TTC549 (cell line): Measurements from ENCODE around the gene KRTAP9-9.
"Not testable (repeated sequence)": the region's sequence is repeated elsewhere in the genome, so short reads cannot be mapped to it uniquely, and the experiment has no call there.

Experiments used
- FAIRE-seq: peaks from 2 replicates; lab custom pipeline; 2012; peaks lifted over from hg19 to GRCh38; lab: Jason Lieb, UNC

Gene KRTAP9-9

GRCh38 chr17:41255381-41256290 is at the start of gene KRTAP9-9:
Gene KRTAP9-9 (plus strand): TSS chr17:41255384.
- FAIRE-seq: not testable (repeated sequence)

GRCh38 chr17:41211845-41212466 is 43.2 kb upstream of the KRTAP9-9 start:
- no peak for FAIRE-seq

DNA sequence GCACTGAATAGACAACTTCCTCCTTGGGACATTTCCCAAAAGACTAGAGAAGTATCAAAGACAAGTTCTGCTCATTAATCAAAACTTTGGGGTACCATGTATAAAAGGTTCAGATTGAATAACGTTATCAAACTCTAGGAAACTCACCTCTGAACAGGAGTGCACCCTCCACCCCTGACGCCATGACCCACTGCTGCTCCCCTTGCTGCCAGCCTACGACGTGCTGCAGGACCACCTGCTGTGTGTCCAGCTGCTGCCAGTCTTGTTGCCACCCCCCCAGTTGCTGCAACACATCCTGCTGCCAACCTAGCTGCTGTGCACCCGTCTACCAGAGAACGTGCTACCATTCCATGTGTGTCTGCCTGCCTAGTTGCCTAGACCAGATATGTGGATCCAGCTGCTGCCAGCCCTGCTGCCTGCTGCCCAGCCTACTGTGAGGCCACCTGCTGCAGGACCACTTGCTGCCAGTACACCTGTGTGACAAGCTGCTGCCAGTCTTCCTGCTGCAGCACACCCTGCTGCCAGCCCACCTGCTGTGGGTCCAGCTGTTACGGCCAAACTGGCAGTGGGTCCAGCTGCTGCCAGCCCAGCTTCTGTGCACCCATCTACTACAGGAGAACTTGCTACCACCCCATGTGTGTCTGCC is 42.5 kb upstream of the KRTAP9-9 start:
- FAIRE-seq: no peak

DNA sequence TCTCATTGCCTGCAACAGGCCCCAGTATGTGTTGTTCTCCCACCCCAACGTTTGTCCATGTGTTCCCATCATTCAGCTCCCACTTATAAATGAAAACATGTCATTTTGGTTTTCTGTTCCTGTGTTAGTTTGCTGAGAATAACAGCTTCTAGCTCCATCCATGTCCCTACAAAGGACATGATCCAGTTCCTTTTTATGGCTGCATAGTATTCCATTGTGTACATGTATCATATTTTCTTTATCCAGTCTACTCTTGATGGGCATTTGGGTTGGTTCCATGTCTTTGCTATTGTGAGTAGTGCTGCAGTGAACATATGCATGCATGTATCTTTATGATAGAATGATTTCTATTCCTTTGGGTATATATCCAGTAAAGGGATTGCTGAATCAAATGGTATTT is 39.5 kb upstream of the KRTAP9-9 start:
- FAIRE-seq: no peak

DNA sequence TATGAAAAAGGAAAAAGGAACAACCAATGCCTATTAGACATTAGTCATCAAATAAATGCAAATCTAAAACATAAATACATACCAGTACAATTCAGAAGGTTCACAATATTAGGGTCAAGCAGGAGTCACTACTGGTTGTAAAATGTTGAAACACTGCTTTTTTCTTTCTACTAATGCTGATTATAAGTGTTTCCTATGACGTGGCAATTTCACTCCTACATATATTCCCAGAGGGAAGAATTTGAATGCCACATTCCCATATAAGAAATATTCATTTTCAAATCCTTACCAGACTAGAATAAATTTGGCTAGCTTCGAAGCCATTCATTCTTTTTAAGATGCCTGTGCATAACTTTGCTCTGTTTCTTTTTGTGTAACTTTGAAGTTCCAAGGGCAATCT is 31.4 kb upstream of the KRTAP9-9 start:
- FAIRE-seq: no peak

DNA sequence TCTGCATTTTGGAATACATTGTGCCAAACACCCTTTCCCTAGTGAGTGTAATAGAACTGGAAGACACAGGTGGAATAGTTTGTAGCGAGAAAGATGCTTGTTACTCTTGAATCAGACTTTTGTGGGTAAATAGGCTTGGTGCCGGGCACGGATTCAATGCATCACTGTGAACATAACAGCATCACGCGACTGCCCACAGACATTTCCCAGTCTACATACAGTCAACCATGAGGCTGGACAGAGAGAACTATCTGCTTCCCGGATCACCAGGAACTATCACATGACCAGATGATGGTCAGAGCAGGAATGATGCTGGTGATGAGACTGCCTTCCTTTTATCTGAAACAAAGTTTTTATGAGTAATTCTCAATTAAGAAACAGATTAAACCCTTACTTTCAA is 29.1 kb upstream of the KRTAP9-9 start:
- no peak for FAIRE-seq

- FAIRE-seq: not testable (repeated sequence)
Observed at GRCh38 chr17:41226598-41227095, 28.5 kb upstream of the KRTAP9-9 start, which contains the start of gene KRTAP9-2. Gene KRTAP9-2 (plus strand): TSS chr17:41226648. CDS start chr17:41226655, 7 bp downstream.

GRCh38 chr17:41230094-41230493 is 25.1 kb upstream of the KRTAP9-9 start:
- no peak for FAIRE-seq

DNA sequence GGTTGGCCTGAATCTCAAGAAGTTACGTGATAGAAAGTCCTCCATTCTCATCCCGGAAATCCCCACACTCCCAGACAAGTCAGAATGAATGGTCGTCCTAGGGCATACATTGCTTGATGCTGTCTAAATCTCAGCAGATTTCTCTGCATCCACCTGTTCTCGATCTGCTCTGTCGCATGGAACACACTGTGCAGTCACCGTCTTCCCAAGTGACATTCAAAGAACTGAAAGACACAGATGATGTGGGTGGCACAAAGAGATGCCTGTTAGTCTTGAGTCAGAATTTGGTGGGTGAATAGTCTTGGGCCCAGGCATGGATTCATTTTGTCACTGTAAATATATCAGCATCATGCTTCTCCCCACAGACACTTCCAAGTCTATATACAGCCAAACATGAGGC is 23.5 kb upstream of the KRTAP9-9 start:
- no peak for FAIRE-seq

DNA sequence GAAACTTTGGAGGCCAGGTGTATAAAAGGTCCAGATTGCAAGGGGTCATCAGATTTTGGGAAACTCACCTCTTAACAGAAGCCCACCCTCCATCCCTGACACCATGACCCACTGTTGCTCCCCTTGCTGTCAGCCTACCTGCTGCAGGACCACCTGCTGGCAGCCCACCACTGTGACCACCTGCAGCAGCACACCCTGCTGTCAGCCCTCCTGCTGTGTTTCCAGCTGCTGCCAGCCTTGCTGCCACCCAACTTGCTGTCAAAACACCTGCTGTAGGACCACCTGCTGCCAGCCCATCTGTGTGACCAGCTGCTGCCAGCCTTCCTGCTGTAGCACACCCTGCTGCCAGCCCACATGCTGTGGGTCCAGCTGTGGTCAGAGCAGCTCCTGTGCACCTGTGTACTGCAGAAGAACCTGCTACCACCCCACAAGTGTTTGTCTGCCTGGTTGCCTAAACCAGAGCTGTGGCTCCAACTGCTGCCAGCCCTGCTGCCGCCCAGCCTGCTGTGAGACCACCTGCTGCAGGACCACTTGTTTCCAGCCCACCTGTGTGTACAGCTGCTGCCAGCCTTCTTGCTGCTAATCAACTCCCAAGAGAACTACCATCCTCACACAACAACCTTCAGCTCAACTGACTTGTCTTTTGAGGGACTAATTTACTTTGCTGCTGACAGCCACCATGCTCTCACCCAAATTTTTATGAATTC is 22.6 kb upstream of the KRTAP9-9 start, which contains the start of gene KRTAP9-3:
KRTAP9-3 (plus strand) TSS at position 51 of the 707 bp plus-strand sequence; CDS start at position 104, 53 bp downstream.
- FAIRE-seq: not testable (repeated sequence)

- not testable (repeated sequence) for FAIRE-seq
Observed at GRCh38 chr17:41237116-41237515, 18.1 kb upstream of the KRTAP9-9 start.

DNA sequence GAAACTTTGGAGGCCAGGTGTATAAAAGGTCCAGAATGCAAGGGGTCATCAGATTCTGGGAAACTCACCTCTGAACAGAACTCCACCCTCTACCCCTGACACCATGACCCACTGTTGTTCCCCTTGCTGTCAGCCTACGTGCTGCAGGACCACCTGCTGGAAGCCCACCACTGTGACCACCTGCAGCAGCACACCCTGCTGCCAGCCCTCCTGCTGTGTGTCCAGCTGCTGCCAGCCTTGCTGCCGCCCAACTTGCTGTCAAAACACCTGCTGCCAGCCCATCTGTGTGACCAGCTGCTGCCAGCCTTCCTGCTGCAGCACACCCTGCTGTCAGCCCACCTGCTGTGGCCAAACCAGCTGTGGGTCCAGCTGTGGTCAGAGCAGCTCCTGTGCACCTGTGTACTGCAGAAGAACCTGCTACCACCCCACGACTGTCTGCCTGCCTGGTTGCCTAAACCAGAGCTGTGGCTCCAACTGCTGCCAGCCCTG is 17.2 kb upstream of the KRTAP9-9 start, which contains the start of gene KRTAP9-8:
KRTAP9-8 (plus strand) TSS at position 51 of the 489 bp plus-strand sequence; CDS start at position 104, 53 bp downstream.
- not testable (repeated sequence) for FAIRE-seq

- not testable (repeated sequence) for FAIRE-seq
Observed at GRCh38 chr17:41246995-41247787, 8.0 kb upstream of the KRTAP9-9 start.

DNA sequence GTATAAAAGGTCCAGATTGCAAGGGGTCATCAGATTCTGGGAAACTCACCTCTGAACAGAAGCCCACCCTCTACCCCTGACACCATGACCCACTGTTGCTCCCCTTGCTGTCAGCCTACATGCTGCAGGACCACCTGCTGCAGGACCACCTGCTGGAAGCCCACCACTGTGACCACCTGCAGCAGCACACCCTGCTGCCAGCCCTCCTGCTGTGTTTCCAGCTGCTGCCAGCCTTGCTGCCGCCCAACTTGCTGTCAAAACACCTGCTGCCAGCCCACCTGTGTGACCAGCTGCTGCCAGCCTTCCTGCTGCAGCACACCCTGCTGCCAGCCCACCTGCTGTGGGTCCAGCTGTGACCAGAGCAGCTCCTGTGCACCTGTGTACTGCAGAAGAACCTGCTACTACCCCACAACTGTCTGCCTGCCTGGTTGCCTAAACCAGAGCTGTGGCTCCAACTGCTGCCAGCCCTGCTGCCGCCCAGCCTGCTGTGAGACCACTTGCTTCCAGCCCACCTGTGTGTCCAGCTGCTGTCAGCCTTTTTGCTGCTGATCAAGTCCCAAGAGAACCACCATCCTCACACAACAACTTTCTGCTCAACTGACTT is 5.4 kb upstream of the KRTAP9-9 start, which contains the start of gene KRTAP9-4:
KRTAP9-4 (plus strand) TSS at position 51 of the 604 bp plus-strand sequence; CDS start at position 85, 34 bp downstream.
- not testable (repeated sequence) for FAIRE-seq

- no peak for FAIRE-seq
Observed at GRCh38 chr17:41251261-41251660, 3.9 kb upstream of the KRTAP9-9 start.

DNA sequence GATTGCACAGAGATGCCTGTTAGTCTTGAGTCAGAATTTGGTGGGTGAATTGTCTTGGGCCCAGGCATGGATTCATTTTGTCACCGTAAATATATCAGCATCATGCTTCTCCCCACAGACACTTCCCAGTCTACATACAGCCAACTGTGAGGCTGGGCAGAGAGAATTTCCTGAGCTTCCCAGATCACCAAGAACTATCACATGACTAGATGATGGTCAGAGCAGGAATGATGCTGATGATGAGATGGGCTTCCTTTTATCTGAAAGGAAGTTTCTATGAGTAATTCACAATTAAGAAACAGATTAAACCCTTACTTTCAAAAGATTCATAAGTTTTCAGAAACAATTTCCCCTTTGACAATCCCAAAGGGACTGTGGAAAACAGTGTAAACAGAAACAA is 323 bp upstream of the KRTAP9-9 start:
- no peak for FAIRE-seq

- no peak for FAIRE-seq
Observed at GRCh38 chr17:41256291-41256685, 1.1 kb downstream of the KRTAP9-9 start.

GRCh38 chr17:41258406-41258805 is 3.2 kb downstream of the KRTAP9-9 start:
- FAIRE-seq: no peak

DNA sequence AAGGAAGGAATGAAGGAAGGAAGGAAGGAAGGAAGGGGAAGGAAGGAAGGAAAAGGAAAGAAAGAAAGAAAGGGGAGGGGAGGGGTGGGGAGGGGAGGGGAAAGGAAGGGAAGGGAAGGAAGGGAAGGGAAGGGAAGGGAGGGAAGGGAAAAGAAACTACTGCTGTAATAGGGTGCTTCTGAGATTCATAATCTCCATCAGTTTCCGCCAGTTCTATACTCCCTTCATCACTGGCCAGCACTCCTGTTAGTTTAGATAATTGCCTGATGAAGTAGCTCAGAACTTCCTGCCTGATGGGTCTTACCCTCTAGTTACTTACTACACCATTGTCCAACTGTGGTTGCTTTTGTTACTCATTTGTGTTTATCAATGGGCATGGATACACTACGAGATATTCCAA is 8.0 kb downstream of the KRTAP9-9 start:
- FAIRE-seq: no peak

DNA sequence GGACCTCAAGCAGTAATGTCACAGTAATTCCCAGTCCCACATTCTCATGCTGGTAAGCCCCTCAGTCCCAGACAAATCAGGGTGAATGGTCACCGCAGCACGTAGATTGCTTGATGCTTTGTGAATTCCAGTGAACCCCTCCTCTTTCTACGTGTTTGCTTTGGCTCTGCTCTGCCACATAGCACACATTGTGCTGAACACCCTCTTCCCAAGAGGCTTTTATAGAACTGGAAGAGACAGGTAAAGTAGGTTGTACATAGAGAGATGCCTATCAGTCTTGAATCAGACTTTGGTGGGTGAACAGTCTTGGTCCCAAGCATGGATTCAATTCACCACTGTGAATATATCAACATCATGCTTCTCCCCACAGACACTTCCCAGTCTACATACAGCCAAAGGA is 9.4 kb downstream of the KRTAP9-9 start:
- FAIRE-seq: no peak
